HG02938 (cell line): Measurements from ENCODE around the gene LIN9.
"Not testable (repeated sequence)": the region's sequence is repeated elsewhere in the genome, so short reads cannot be mapped to it uniquely, and the experiment has no call there.

Experiments
- ATAC-seq: cut with Tn5 transposase; IDR thresholded peaks from one replicate; pipeline ENCODE4 v1.9.1; 2021; ENCODE audit warnings: mild to moderate bottlenecking, moderate library complexity; ENCODE audit not compliant: unreplicated experiment

LIN9 gene

DNA sequence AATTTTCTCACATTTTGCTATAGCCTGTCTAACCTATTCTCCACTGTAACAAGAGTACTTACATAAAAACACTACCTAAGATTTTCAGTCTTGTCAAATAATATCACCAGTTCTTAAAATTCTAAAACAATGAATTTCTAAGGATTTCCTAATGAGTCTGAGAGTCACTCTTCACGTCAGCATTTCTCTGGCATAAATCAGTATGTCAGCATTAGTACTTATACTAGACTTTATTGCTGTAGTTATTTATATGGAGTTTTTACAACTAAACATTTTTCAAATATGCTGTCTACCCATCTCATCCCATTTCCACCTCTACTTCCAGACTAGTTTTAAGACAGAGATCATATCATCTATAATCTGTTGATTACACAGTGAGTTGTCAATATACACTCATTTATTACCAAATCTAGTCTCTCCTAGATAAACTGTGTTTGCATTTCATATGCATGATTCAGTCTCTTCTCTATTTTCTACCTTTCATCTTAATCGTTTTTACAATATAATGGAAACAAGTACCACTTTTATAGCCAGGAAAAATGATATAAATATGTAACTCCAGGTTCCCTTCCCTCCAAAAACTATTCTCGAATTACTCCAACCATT, 32.8 kb downstream of the LIN9 start:
- ATAC-seq, result no peak

DNA sequence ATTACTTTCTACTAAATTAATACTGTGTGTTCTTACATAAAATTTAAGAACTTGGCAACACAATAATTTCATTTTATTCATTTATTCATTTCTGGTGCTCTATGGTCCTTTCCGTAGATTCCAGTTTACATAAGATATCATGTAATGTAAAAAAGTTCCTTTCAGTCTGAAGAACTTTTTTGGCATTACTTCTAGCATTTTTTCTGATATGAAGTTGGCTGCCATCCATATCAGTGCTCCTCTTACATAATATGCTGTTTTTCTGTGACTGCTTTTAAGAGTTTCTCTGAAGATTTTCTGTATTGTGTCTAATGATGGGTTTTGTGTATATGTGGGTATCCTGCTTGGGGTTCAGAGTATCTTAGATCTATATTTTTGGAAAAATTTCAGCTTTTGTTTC, 34.8 kb downstream of the LIN9 start:
- ATAC-seq, result no peak

DNA sequence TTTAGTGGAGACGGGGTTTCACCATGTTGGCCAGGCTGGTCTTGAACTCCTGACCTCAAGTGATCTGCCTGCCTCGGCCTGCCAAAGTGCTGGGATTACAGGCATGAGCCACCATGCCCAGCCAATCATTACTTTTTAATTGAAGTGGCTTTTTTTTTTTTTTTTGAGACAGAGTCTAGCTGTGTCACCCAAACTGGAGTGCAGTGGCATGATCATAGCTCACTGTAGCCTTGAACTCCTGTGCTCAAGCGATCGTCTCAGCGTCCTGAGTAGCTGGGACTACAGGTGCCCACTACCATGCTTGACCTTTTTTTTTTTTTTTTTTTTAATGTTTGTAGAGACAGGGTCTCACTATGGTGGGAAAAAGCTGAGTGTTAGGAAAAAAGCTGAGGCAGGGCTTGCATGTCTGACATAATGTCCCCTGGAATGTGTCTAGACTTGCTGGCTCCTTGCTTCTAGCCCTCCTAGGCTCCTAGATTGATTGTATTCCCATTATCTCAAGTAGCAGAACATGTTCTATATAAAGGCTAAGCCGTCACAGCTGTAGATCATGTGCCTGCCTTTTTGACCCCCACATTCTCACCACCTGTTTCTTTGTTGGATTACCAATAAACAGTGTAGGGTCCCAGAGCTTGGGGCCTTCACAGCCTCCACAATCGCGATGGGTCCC, 36.6 kb downstream of the LIN9 start:
- not testable (repeated sequence) for ATAC-seq

DNA sequence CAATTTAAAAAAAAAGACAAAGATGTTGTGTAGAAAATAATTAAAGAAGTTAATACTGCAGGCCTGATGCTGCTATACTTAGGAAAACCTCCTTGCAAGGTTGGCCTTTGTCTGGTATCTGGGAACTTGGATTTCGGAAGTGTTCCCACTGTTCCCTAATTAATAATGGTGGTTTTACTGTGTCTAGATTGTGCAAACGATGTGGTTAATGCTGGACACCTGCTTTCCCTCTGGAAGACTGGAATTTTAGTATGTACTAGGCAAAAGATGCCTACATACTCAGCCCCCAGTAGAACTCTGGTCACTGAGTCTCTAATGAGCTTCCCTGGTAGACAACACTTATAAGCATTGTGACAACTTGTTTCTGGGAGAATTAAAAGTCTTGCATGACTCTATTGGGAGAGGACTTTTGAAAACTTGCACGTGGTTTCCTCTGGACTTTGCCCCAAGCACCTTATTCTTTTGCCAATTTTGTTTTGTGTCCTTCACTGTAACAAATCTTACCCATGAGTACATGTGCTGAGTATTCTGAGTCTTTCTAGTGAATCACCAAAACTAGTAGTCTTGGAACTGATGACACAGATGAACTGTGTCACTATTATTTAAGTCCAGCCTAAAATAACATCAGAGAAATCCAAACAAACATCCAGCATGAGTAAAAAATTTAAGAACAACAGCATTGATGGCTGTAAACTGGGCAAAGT, 40.4 kb downstream of the LIN9 start:
- ATAC-seq, result no peak

DNA sequence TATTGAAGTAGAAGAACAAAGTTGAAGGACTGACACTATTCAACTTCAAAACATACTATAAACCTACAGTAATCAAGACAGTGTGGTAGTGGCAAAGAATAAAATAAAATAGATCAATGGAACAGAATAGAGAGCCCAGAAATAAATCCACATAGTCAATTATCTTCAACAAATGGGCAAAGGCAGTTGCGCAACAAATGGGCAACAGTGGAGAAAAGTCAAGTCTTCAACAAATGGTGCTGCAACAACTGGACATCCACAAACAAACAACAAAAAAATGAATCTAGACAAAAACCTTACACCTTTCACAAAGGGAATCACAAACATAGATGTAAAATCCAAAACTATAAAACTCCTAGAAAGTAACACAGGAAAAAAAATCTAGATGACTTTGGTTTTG, 47.1 kb downstream of the LIN9 start:
- no peak for ATAC-seq

DNA sequence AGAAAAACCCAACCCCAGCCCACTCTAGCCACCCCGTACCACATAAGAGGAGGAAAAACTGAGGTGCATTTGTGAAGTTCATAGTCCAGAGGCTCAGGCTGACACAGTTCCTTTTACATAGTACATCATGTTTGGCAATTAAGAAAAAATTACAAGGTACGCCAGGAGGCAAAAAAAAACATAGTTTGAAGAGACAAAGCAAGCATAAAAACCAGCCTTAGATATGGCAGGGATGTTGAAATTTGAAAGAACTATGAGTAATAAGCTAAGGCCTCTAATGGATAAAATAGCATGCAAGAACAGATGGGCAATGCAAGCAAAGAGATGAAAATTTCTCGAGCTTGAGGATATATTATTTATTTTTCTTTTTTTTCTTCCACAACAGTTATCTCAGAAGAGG, 53.6 kb downstream of the LIN9 start:
- ATAC-seq, result no peak

DNA sequence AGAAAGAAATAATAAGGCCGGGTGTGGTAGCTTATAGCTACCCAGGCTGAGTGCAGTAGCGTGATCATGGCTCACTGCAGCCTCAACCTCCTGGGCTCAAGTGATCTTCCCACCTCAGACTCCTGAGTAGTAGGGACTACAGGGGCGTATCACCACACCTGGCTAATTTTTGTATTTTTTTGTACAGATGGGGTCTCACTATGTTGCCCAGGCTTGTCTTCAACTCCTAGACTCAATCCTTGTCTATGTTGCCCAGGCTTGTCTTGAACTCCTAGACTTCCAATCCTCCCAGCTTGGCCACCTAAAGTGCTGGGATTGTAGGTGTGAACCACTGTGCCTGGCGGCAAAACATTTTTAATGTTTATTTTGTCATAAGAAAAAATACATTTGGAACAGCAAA, 55.0 kb downstream of the LIN9 start:
- no peak for ATAC-seq

DNA sequence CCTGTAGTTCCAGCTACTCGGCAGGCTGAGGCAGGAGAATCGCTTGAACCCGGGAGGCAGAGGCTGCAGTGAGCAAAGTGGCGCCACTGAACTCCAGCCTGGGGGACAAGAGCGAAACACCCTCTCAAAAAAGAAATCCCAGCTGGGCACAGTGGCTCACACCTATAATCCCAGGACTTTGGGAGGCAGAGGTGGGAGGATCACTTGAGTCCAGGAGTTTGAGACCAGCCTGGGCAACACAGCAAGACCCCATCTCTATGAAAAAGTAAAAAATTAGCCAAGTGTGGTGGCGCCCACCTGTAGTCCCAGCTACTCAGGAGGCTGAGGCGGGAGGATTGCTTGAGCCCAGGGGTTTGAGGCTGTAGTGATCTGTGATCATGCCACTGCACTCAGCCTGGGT, 56.1 kb downstream of the LIN9 start:
- not testable (repeated sequence) for ATAC-seq

DNA sequence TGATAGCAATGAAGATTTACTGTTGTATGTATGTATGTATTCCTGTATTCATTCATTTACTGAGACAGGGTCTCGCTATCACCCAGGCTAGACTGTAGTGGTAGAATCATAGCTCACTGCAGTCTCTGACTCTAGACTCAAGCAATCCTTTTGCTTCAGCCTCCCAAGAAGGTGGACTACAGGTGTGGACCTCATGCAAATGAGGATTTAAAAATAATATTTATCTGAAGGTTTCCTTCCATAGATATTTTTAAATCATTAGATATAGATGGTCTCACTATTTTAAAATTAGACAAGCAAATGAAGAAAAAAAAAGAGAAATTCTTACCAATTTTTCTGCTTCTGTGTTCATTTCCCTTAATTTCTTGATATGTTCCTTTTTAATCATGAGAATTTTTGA, 58.5 kb downstream of the LIN9 start:
- ATAC-seq, result no peak

DNA sequence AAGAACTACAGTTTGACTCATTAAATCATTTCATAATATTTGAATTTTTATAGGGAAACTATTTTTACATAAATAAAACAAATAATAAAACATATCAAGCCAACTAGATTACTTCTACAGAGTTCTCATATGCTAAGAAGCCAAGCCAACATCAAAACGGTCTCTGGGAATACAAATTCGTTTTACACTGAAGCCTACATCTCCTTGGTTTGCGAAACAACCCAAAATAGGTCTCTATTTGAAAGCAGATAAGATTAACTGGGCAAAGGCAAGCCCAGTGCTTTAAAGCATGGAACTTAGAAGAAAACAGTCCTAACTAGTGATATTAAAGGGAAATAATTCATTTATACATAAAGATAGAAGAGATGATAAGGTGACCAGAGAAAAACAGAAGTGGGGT, 60.2 kb downstream of the LIN9 start:
- ATAC-seq, result no peak

DNA sequence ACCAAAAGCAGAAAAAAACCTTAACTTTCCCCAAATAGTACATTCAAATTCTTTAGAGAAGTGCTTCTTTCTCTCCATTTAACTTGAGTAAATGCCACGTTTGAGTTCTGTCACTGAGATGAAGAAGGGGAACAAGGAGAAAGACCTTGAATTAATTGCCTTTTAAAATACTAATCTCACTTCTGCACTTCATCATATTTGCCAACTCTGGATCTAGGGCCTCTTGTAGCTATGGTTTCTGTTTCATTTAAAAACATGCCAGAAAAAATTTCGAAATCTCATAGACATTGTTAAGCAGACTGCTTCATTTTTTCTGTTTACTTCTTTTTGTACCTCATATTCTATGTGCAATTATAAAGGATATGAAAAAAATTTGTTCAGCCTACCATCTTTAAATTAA, 60.9 kb downstream of the LIN9 start:
- ATAC-seq, result no peak

DNA sequence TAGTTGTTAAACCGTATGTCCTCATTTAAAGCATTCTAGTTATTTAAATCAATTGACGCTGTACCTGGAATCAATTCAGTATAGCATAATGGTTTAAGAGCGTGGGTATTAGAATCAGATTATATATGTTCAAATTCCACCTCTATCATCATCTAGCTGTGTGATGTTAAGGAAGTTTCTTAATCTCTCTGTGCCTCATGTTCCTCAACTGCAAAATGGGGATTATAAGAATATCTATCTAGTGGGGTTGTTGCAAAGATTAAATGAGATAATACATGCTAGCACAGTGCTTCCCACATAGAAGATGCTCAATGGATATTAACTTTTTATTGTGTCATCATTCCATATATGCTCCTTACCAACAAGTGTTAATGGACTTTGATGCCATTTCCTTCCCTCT, 69.5 kb downstream of the LIN9 start:
- ATAC-seq, result no peak

DNA sequence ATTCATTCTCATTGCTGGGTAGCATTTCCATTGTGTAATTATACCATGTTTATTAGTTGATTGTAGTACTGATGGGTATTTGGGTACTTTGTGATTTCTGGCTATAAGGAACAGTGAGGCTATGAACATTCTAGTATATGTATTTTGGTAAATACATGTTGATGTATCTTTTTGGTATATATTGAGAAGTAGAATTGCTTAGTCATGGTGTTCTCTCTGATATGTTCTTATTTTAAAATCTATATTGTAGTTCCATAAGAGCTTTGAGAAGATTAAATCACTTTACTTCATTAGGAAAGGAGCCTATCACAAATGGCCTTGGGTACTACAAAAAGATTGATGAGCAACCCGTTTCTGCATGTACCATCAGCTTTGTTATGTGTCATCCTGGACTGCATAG, 72.1 kb downstream of the LIN9 start:
- no peak for ATAC-seq

DNA sequence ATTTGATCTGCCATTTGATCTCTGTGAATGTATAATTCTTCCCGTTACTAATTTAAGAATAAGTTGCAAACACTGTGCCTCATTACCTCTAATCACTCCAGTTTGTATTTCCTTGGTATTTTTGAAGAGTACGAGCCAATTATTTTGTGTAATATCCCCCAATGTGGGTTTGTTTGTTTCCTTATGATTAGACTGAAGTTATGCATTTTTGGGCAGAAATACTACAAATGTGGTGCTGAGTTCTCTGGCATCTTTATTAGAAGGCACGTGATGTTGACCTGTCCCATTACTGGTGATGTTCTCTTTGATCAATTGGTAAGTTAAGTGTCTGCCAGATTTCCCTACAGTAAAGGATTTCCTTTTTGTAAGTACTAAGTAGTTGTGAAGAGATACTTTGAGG, 75.2 kb downstream of the LIN9 start:
- ATAC-seq, result no peak

DNA sequence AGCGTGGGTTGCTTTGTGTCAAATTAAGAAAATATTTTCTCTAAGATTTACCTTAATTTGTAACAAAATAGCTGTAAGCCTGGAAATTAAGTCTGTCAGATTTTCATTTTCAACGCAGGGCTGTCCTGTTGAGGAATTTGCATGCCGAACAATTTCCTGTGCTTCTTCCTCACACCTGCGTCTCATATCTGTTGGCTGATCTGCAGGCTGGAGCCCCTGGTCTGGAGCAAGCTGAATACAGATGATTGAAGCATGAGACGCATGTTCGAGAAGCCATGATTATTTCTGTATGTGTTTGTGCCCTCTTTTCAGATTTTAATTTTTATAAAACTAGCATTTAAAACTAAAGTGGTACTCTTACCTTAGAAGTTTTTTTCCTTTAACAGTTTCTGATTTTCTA, 75.7 kb downstream of the LIN9 start:
- no peak for ATAC-seq

DNA sequence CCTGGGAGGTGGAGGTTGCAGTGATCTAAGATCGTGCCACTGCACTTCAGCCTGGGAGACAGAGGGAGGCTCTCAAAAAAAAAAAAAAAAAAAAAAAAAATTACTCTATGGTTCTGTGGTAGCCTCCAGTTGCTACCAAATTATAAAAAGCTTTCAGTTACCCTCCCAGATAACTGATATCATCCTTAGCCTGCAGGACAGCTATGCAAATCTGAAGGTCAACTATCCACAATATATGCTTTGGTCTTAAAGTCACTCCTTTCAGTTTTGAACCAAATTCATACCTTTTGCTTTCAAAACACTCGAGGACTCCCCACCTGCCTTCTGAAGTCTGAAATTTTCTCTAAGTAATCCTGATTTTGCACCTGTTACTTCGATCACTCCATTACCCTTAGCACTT, 82.4 kb downstream of the LIN9 start:
- no peak for ATAC-seq

DNA sequence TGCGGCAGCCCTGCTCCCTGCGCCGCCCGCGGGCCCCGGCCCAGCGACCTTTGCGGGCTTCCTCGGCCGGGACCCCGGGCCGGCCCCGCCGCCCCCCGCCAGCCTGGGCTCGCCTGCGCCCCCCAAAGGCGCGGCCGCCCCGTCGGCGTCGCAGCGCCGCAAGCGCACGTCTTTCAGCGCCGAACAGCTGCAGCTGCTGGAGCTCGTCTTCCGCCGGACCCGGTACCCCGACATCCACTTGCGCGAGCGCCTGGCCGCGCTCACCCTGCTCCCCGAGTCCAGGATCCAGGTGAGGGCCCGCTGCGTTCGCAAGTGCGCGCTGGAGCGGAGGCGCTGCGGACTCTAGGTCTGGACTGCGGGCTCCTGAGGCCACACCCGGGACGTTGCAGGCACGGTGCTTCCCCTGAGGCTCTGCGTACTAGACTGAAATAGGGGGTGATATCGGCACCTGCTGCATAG, 85.1 kb downstream of the LIN9 start:
- ATAC-seq, result peak; percentile 73

DNA sequence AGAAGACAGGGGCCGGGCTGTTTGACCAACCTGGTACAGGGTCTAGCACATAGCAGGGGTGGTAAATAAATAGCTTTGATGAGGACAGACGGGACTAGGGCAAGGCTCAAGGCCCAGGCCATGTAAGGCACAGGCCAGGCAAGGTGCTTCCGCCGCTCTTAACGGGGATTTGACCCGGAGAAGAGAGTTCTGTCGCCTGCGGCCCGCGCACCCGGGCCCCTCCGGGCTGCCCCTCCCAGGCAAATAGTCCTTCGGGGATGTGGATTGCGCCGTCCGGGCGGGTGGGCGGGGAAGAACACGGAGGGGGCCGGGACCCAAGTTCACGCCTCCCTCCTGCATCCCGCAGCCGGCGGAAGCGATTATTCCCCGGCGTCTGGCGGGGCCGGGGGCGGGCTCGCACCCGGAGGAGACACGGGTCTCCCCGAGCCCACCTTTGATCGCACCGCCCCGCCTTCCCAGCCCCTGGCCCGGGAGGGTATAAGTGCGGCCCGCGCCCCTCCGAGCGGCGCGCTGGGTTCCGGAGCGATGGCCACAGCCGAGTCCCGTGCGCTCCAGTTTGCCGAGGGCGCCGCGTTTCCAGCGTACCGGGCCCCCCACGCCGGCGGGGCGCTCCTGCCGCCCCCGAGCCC, 85.7 kb downstream of the LIN9 start, which contains the start of gene MIXL1:
Gene MIXL1, plus strand, starts transcription at position 508 of the 629 bp plus-strand sequence. Its CDS starts 18 bp downstream, at position 526.
- ATAC-seq, result peak; percentile 50

DNA sequence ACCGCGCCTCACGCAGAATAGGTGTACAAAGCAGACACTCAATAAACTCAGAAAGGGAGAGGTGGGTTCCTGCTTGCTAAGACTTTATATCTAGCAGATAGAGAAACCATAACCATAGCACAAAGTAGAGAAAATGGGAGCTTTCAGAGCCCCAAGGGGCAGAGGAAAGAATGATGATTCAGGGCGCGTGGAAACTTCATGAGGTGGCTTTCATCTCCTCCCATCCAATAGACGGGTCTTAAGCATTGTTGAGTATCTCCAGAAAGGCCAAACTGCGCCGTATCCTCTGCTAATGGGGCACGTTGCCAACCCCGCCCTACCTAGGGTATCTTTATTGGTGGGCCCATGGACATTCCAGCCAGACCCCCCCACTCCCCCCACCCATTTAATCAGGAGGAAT, 86.3 kb downstream of the LIN9 start:
- no peak for ATAC-seq

DNA sequence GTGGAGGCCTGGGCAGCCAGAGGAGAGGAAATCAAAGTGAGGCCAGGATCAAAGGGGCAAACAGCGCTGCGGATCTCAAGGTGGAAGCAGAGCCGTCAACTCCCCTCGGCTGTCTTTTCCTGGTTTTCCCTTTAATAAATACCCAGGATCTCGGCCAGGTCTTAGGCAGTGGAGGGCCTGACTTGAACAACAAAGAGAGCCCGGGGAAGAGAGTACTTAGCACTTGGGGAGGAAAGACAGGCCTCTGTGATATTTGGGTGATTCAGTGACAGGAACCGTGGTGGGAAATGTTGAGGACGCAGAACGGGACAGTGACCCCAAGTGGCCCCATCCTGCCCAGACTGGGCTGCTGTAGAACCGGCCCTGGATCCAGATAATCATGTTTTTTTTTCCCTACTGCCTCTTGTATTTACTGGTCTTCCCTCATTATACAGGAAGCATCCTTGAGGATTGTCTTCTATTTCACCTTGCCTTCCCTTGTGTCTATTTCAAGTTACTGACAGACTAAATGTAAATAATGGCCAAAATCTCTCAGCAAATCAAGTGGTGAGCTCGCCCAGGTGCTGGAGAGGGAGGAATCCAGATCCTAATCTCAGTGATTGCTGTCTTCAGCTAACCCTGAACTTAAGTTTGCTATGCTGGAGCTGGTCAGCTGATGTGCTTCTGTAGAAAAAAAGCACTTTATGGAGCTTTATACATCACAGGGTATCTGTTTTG, 88.3 kb downstream of the LIN9 start:
- no peak for ATAC-seq

DNA sequence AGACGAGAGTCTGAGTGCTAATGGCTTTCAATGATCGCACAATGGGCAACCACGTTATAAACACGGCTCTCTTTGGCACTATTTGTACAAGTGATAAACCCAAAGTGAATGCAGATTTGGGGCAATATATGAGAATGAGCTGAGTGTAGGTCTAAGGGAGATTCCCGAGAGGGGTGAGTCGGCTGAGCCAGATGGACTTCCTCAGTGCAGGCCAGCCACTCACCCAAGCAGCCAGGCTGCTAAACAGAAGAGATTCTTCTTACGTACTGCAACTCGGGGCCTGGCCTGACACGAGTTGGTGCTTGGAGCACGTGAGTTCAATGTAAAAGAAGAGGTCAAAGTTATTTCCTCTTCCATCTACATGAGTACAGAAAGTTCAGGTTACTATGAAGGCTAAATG, 91.7 kb downstream of the LIN9 start:
- ATAC-seq, result no peak
